GM19025 (cell line): Measurements from ENCODE around the gene NHLRC4.
A peak's percentile ranks its signal among the peaks of the same experiment; 100 is the strongest.

Source experiments
- ATAC-seq: cut with Tn5 transposase; IDR thresholded peaks from one replicate; pipeline ENCODE4 v1.9.1; 2021; ENCODE audit warnings: mild to moderate bottlenecking, low read depth, moderate library complexity; ENCODE audit not compliant: unreplicated experiment

NHLRC4 gene

GRCh38 chr16:580946-581498 lies 14.2 kb downstream of the NHLRC4 start:
- no peak for ATAC-seq

- no peak for ATAC-seq
Measured at GRCh38 chr16:582218-582613, 15.4 kb downstream of the NHLRC4 start.

- no peak for ATAC-seq
Measured at GRCh38 chr16:582614-583331, 16.0 kb downstream of the NHLRC4 start.

- no peak for ATAC-seq
Measured at GRCh38 chr16:583470-583814, 16.6 kb downstream of the NHLRC4 start.

- no peak for ATAC-seq
Measured at GRCh38 chr16:583815-584591, 17.2 kb downstream of the NHLRC4 start.

DNA sequence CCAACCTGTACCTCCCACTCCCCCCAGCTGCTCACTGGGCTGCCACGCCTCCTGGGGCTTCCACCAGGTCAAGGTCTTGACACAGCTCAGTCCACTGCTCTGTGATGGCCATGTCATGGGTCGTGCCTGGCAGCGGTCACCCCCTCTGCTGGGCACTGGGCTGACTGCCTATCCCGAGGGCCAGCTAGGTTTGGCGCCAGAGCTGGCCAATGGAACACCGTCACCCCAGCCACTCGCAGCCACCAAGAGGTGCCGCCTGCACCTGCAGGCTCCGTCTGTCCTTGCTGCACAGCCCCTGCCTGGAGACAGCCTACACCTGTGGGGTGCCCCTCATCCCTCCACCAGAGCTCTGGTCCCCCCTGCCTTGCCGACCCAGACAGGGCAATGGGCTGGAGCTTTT lies 18.5 kb downstream of the NHLRC4 start:
- no peak for ATAC-seq

DNA sequence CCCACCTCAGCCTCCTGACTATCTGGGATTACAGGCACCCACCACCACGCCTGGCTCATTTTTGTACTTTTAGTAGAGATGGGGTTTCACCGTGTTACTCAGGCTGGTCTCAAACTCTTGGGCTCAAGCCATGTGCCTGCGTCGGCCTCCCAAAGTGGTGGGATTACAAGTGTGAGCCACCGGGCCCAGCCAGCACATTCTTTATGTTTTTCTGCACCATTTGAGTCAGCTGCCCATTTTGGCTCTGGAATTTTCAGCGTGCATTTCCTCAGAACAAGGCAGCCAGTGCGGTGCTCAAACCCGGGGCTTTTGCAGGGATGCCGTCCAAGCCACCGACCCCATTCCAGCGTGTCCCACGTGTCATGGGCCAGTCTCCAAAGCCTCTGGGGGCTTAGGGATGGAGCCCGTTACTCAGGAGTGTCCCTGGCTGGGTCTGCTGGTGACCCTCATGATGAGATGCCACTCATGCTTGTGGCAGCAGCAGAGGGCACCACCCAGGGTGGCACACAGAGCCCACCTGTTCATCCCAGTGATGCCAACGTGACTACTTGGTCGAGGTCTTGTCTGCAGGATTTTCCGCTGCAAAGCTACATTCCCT lies 19.3 kb downstream of the NHLRC4 start:
- no peak for ATAC-seq

DNA sequence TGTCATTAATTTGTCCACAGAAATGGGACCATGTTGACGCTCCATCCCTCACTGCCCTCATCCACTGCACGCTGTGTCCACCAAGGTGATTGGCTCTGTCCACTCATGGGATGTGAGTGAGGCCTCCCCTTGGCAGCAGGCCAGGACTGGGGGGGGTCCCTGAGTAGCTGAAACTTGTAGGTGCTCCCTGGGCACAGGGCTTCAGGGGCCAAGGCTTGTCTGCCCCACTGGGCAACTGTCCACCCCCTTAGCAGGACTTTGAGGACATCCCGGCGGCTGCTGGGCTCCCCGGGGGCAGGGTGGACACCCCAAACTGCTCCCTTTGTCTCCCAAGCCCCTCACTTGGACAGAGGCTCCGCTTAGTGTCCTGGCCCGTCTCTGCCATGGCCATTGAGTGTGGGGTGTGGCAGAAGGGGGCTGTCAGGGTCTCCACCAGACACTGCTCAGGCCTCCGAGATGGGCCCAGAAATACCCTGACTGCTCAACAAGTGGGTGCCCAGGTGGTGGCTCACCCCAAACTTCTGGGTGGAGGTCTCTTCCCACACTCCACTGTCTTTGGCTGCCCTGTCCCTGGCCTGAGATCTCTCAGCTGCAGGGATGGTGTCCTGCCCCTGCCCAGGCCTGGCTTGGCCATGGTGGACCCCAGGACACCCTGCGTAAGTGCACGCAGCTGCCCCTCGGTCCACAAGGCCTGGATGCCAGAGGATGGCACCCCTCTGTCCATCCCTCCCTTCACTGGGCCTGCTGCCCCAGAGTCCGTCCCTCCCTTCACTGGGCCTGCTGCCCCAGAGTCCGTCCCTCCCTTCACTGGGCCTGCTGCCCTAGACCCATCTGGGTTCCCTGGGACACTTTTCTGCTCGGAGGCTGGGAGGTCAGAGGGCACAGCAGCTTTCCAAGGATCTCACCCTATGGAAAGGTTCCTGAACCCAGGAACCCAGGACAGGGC lies 20.1 kb downstream of the NHLRC4 start:
- ATAC-seq = no peak

DNA sequence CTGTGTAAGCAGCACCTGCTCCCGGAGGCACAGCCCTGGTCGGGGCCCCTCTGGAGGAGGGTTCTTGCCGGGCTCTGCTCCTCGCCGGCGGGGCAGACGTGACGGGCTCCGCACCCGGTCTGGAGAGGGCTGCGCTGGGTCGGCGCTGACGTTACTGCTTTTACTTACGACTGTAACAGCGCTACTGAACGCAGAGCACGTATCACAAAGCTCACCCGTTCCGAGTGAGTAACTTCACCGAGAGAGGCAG lies 21.8 kb downstream of the NHLRC4 start:
- peak; percentile 0 for ATAC-seq

GRCh38 chr16:588889-589657 lies 22.3 kb downstream of the NHLRC4 start:
- peak; percentile 70 for ATAC-seq

DNA sequence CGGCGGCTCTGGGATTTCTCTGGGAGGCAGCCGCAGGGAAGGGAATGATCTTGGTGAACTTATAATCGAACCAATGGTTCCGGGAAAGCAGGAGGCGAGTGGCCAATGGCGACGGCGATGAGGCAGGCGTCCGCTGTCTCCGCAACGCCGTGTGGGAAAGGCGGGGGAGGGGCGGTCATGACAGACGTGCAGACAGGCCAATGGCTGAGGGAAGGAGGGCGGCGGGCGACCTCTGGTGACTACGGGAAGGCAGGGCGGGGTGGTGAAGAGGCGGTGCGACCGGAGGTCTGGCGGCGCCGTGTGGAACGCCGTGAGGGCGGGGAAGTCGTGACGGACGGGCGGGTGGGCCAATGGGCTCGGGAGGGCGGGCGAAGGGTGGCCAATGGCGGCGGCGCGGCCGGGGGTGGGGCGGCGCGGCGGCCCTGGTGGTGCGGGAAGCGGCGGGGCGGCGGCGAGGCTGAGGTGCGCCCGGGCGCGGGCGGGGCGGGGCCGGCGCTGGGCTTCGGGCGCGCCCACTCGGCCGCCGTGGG lies 22.9 kb downstream of the NHLRC4 start, which contains the start of gene RAB40C:
RAB40C (plus strand) TSS at position 409 of the 530 bp plus-strand sequence. CDS start 226 bp downstream, outside the sequence.
- peak; percentile 69 for ATAC-seq

GRCh38 chr16:590188-590814 lies 23.5 kb downstream of the NHLRC4 start:
- no peak for ATAC-seq

DNA sequence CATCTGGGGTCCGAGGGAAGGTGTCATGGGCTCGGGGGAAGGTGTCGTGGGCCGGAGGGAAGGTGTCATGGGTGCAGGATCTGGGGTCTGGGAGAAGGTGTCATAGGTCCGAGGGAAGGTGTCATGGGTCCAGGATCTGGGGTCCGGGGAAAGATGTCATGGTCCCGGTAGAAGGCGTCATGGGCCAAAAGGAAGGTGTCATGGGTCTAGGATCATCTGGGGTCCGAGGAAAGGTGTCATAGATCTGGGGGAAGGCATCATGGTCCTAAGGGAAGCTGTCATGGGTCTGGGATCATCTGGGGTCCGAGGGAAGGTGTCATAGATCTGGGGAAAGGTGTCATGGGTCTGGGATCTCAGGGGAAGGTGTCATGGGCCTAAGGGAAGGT lies 24.0 kb downstream of the NHLRC4 start:
- no peak for ATAC-seq

DNA sequence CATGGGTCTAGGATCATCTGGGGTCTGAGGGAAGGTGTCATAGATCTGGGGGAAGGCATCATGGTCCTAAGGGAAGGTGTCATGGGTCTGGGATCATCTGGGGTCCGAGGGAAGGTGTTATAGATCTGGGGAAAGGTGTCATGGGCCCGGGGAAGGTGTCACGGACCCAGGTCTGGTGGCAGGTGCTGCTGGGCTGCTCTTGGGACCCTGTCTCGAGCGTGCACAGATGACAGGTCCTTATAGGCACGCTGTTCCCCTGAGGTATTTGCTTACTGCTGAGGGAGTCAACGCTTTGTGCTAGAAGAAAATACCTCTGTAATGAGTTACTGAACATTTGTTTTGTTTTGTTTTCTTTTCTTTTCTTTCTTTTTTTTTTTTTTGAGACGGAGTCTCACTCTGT lies 24.4 kb downstream of the NHLRC4 start:
- ATAC-seq = no peak

- ATAC-seq = no peak
Measured at GRCh38 chr16:591892-592517, 25.2 kb downstream of the NHLRC4 start.

DNA sequence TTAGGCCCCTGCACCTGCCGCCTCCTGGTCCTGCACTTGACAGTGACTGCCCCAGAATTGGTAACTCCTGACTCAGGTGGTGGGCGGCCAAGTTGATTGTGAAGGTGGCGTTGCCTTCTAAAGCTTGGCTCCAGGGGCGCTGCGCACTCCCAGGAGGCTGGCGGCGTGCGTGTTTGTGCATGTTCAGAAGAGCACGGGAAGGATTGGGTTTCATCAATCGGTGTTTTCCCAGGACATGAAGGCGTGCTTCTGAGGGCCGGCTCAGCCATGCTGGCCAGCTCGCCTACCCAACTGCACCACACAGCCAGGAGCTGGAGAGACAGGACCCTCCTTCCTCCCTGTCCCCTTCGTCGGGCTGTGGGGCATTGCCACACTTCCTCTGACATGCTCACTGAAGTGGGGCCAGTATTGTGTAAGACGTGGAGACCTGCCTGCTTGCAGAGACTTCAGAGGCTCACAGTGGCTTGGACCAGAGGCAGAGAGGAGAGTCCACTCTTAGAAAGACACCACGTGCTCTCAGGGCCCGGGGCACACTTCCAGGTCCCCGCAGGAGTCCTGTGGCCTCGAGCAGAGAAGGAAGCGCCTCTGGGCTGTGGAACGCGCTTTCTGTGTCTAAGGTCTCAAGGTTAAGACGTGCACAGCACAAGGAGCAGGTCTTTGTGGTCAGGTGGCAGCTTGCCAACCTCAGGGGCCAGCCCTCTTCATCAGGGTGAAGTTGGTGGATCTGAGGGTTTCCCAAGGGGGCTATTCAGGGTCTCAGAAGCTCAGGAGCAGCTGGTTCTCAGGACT lies 25.9 kb downstream of the NHLRC4 start:
- ATAC-seq = no peak

- no peak for ATAC-seq
Measured at GRCh38 chr16:593406-593805, 26.6 kb downstream of the NHLRC4 start.

- ATAC-seq = no peak
Measured at GRCh38 chr16:593807-594206, 27.0 kb downstream of the NHLRC4 start.
